Upper lobe of right lung (tissue), 1 donor: ENCODE measurements around the gene BAD. TPM values are rescaled to one million over a fixed set of nuclear protein-coding genes. Genes with fewer than 3 reads are reported as not detected.

Source experiments
- ATAC-seq: fragments of 200-7000 bp; cut with Tn5 transposase; one replicate; pipeline ENCODE4 v1.9.1; 2020; ENCODE audit warnings: mild to moderate bottlenecking, moderate library complexity
- DNase-seq: peaks from one replicate; pipeline ENCODE4 v3.0.0-alpha.2; 2020
- H3K27ac ChIP-seq: fragments of 200-600 bp; one replicate; pipeline ENCODE4 v1.8.0; 2022
- H3K27me3 ChIP-seq: fragments of 200-600 bp; one replicate; pipeline ENCODE4 v1.8.0; 2022; ENCODE audit warnings: mild to moderate bottlenecking
- H3K36me3 ChIP-seq: fragments of 200-600 bp; one replicate; pipeline ENCODE4 v1.8.0; 2022
- H3K4me1 ChIP-seq: fragments of 200-600 bp; one replicate; pipeline ENCODE4 v1.8.0; 2022
- H3K4me3 ChIP-seq: fragments of 200-600 bp; one replicate; pipeline ENCODE4 v1.8.0; 2022; ENCODE audit warnings: mild to moderate bottlenecking
- H3K9me3 ChIP-seq: fragments of 200-600 bp; one replicate; pipeline ENCODE4 v1.8.0; 2022
- CTCF ChIP-seq: fragments of 200-600 bp; IDR thresholded peaks from one replicate; pipeline ENCODE4 v1.8.0; 2022; ENCODE audit warnings: antibody characterized with exemption
- intact Hi-C: fragments of 100-400 bp; cut with DNase I; formaldehyde crosslinking; loops from one replicate; pipeline ENCODE4 v1.11.0; 2022
- total RNA-seq: library from RNA; stranded (reverse); fragmentation: NEBNext Ultra II Directional; extraction: Animal tissue kit (Norgen Biotek cat#: 25700); gene quantifications from one replicate; pipeline ENCODE4 v1.2.1, GENCODE V29; 2021
- donor health status: DM: no; HTN: yes; CAD: no; lungs with severe emphysema.

Gene BAD
- total RNA-seq, 1 donor from 2014 or later, result 58.9 TPM

GRCh38 chr11:64250415-64251015, 34.0 kb downstream of the BAD start:
- DNase-seq, result no peak
- intact Hi-C loops, result no loop called here
- no peak for ATAC-seq

GRCh38 chr11:64249563-64250414, 34.7 kb downstream of the BAD start:
- no peaks in the 10 kb centered on the region for H3K9me3 ChIP-seq
- H3K4me1 ChIP-seq, result peaks cover 31% of the 10 kb centered on the region
- H3K27me3 ChIP-seq, result no peaks in the 10 kb centered on the region
- DNase-seq, result no peak
- no peak overlapping the region for H3K4me3 ChIP-seq
- intact Hi-C loops, result no loop called here
- peaks cover 6% of the 10 kb centered on the region for H3K36me3 ChIP-seq
- no peak for TF ChIP-seq CTCF
- ATAC-seq, result no peak
- no peak overlapping the region for H3K27ac ChIP-seq

More at GRCh38 chr11:64250415-64251015, 34.0 kb downstream of the BAD start:
- Histone ChIP-seq H3K27me3 (no peaks in the 10 kb centered on the region), H3K9me3 (no peaks in the 10 kb centered on the region), H3K4me1 (peaks cover 26% of the 10 kb centered on the region), H3K4me3 (peak overlapping the region; percentile 89), H3K27ac (no peak overlapping the region), H3K36me3 (peaks cover 12% of the 10 kb centered on the region)
- no peak for TF ChIP-seq CTCF

- Histone ChIP-seq H3K27me3 (no peaks in the 10 kb centered on the region), H3K4me1 (peaks cover 31% of the 10 kb centered on the region), H3K4me3 (no peak overlapping the region), H3K27ac (no peak overlapping the region), H3K9me3 (no peaks in the 10 kb centered on the region), H3K36me3 (peaks cover 2% of the 10 kb centered on the region)
- no peak for ATAC-seq
- intact Hi-C loops, result no loop called here
- DNase-seq, result no peak
- no peak for TF ChIP-seq CTCF
Observed at GRCh38 chr11:64249038-64249437, 35.4 kb downstream of the BAD start.

GRCh38 chr11:64248578-64248977, 35.9 kb downstream of the BAD start:
- Histone ChIP-seq H3K9me3 (no peaks in the 10 kb centered on the region), H3K4me3 (no peak overlapping the region), H3K4me1 (peaks cover 27% of the 10 kb centered on the region), H3K27me3 (no peaks in the 10 kb centered on the region), H3K36me3 (peaks cover 6% of the 10 kb centered on the region), H3K27ac (no peak overlapping the region)
- intact Hi-C loops, result no loop called here
- no peak for ATAC-seq
- no peak for DNase-seq
- no peak for TF ChIP-seq CTCF

- Histone ChIP-seq H3K27me3 (no peaks in the 10 kb centered on the region), H3K4me1 (peaks cover 24% of the 10 kb centered on the region), H3K36me3 (peaks cover 13% of the 10 kb centered on the region), H3K9me3 (no peaks in the 10 kb centered on the region), H3K4me3 (peak overlapping the region; percentile 80), H3K27ac (peak overlapping the region; percentile 63)
- no peak for TF ChIP-seq CTCF
- intact Hi-C loops, result no loop called here
- ATAC-seq (peak; percentile 0), DNase-seq (no peak)
Observed at GRCh38 chr11:64247729-64248531, 36.5 kb downstream of the BAD start.
